GM19463 (cell line): Measurements from ENCODE around the gene SCAANT1.
A peak's percentile ranks its signal among the peaks of the same experiment; 100 is the strongest.

Experiments used
- ATAC-seq: cut with Tn5 transposase; IDR thresholded peaks from one replicate; pipeline ENCODE4 v1.9.1; 2021; ENCODE audit warnings: mild to moderate bottlenecking, moderate library complexity; ENCODE audit not compliant: unreplicated experiment

The SCAANT1 gene

DNA sequence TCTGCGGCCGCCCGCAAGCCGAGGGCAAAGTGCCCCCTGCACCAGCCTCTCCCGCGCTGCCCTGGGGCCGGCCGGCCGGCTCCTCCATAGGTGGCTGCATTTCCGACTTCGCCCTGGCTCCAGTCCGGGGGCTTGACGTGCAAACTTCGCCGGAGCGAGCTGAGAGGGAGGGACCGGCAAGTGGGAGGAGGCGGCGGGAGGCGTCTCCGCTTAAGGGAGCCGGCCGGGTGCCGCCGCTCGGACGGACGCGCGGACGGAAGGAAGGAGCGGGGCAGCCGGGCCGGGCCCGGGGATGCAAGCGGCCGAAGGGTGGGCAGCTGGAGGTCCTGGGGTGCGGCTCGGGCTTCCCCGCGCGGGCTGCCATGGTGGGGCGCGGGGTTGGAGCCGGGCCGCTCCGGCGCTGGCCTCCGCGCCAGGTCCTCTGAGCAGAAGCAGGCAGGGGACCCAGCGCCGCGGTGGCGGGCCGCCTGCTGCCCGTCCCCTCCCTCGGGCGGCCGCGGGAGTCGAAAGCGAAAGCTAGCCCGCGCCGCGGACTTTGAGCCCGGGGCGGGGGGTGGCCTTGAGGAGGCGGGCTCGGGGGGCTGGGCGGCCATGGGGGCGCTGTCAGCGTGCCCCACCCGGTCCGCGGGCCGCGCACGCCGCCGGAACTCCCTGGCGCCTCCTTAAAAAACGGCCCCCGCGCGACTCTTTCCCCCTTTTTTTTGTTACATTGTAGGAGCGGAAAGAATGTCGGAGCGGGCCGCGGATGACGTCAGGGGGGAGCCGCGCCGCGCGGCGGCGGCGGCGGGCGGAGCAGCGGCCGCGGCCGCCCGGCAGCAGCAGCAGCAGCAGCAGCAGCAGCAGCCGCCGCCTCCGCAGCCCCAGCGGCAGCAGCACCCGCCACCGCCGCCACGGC, at the start of gene SCAANT1:
SCAANT1 (minus strand) TSS at position 511 of the 895 bp plus-strand sequence.
- ATAC-seq: peak; percentile 71

DNA sequence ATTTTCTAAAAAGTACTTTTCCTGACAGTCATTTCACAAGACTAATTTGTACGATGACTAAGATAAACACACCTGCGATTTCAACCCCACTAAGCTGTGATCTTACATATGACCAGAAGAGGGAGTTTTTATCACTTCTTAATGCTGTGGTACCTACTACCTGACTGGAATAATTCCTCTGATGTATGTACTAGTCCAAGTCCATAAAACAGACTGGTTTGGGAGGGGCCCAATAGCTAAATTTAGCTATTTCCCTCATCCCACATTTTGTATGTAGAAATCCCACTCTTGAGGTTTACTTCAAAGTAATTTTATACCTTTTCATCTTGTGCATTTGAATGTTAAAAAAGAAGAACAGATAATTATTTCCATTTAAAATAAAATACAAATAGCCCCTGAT, 49.7 kb upstream of the SCAANT1 start:
- ATAC-seq: peak; percentile 68

DNA sequence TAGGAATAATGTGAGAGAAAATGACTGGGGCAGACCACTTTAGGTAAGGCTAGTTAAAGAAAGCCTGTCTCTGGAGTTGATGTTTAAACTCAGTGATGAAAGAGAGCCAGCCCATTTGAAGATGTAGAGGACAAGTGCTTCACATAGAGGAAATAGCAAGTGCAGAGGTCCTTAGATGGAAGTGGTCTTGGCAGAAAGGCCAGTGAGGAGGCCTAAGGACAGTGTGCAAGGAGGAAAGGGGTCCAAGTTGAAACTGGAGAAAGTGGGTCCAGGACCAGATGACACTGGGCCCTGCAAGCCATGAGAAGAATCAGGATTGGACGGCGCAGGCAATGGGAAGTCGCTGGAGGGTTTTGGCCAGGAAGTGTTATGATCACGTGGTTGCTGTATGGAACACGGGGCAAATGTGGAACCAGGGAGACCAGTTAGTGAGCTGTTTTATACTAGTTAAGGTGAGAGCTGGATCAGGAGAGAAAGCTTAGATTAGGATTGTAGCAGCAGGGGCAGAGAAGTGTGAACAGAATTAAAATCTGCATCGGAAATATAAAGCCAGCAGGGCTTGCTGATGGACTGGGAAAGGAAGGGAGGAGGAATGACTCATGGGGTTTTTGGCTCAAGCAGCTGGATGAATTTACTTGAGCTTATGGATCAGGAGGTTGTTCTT, 48.0 kb upstream of the SCAANT1 start:
- ATAC-seq: peak; percentile 26

DNA sequence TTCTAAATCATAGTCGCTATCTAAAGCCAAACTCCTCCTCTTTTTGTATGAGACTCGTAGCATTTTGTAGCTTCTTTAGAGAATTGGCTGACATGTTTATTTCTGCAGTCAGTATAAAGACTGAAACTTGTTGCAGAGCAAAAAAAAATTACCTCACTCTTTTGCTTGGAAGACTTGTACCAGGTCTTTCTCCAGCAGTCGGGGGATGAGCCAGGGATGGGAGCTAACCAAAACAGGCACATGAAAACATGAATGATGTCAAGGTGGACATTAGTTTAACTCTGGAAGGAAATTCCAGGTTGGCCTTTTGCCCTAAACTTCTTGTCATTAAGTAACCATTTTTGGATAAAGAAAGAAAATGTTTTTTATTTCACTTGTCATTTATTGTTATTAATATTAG, 47.0 kb upstream of the SCAANT1 start:
- no peak for ATAC-seq

DNA sequence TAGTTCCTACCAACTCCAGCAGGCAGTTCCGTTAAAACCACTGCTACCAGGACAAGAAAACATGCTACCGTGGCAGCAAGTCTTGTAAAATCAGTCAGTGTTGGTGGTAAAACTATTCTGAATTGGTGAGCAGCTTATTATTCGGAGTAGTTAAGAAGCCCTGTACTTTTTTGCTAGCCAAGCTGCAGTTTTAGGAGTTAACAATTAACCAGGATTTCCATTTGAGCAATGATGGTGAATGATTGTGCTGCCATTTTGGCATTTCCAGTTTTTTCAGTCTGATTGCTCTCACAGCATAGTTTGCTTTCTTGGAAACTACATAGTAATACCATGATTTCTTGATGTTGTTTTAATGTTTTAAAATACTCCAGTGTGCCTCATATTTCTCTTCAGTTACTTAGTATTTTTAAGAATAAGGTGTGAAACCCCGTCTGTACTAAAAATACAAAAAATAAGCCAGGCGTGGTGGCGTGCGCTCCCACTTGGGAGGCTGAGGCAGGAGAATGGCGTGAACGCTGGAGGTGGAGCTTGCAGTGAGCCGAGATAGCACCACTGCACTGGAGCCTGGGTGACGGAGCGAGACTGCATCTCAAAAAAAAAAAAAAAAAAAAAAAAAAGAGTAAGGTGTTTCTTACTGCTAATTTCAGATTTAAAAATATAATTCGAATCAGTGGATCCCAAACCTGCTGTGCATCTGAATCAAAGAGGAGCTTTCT, 43.8 kb upstream of the SCAANT1 start:
- ATAC-seq: no peak

DNA sequence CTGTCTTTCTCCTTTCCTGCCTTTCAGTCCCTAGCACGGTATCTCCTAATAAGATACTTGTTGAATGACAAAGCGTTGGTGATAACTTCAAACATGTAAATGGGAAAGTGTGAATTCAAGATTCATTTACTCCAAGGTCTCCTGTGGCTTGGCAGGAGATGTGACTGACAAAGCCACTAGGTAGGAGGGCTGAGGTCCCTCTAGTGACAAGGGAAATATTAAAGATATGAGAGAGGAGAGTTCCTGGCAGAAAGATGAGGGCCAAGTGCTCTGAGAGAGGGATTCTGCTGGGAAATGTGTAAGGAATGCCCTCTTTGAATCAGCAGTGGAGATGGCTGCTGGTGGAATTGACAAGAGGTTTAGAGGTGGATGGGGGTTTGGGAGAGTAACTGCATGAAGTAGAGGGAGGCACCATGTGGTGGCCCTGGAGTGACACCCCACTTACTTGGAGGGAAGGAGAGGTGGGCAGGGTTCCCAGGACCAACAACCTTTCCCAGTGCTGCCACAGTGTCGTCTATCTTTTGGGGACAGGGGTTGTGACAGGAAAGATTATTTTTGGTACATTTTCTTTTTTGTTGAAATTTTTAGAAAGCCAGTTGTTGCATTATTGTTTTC, 43.0 kb upstream of the SCAANT1 start:
- ATAC-seq: no peak

DNA sequence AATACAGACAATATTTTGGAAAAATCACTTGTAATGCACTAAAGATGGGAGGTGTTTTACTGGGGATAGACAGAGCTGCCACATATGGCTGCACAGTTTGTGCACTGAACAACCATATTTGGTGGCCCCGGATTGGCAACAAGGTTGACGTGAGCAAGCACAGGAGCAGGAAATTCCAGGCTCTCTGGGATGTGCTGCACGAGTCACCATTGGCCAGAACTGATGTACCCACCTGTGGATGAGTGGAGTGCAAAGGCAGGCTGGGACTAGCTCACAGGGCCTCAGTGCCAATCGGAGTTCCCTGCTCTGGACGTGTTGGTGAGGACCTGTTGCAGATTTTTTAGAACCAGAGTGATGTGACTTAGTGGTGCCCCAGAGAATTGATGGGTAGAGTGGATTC, 42.0 kb upstream of the SCAANT1 start:
- ATAC-seq: no peak

DNA sequence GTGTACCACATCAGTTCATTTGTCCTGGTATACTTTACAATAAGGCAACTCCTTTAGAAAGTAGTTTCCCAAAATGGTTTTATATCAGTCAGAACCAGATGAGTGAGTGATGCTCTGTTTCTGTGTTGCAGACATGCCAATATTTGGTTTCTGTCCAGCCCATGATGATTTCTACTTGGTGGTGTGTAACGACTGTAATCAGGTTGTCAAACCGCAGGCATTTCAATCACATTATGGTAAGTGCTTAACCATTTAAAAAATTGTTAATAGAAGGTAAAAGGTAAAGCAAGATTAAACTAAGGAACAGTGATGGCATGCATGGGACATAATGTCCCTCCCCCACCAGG, 40.0 kb upstream of the SCAANT1 start:
- ATAC-seq: no peak

DNA sequence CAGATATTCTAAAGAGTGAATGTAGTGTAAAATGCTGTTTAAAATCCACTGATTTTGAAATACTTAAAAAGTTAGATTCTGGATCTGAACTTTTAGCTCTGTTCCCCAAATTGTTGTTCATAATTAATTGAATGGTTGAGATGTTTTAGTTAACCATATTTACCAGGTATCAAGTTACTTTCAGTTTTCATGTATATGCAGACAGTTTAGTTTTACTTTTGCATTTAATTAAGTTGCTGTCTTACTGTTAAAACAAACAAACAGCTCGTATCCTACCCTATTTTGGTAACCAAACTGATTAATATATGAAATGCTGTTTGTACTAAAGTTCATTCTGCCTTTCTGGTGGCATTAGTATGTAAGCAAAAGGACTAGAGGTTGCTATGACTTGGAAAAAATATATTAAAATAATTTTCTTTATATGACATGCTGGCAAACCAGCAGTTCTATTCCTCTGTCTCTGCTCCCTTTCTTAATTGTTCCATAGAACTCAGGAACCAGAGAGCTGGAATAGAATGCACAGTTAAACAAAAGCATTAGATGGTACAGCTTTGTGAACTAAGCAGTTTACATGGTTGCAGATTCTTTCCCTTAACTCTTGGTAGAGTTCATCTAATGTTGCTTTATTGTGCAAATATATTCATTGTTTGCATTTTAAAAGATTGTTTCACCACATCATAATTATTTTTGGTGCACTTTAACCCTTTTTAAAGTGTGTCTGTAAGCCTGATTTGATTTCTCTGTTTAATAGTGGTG, 39.5 kb upstream of the SCAANT1 start:
- ATAC-seq: no peak

DNA sequence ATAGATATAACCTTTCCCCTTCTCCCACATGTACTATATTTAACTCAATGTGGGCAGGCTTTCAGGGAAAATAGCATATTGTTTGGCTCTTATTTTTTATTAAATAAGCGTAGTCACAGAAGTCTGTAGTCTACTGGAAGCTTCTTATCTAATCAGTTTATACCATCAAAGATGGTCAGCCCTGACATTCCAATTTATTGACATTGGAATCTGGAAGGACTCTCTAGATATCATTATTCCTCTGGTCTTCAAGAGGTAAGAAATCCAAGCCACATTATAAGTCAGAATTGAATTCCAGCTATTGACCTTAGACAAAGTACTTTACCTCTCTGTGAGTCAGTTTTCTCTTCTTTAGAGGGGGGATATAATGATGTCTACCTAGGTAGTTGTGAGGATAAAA, 38.5 kb upstream of the SCAANT1 start:
- no peak for ATAC-seq

DNA sequence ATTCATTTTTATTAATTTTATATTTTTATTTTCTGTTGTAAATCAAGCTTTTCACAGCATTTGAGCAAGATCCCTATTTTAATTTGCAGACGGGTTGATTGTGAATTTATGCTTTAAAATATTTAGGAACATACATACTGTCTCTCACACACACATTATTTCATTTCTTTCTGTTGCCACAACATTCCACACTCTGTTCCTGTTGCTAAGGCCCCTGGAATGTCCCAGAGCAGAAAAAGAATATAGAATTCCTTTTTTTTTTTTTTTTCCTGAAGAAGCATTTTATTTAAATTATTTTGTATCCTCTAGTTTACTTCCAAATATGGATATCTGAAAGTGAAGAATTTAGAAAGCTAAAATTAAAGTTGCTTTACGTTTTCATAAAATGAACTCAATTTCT, 36.8 kb upstream of the SCAANT1 start:
- ATAC-seq: no peak

DNA sequence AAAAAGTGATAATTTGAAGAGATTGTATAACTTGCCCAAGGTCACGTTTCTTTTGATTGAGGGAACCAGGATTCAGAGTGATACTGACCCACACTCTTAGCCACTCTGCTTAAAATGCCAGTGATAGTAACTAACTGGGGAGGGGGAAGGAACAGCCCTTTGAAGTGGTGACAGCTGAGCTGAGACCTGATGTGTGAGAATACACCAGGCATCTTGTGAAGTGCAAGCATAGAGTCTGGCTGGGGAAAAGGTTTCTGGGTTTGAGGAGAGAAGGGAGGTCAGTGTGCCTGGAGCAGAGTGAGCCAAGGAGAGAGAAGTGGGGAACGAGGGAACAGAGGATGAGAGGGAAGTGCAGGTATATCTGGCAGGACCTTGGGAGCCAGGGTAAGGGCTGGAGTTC, 35.4 kb upstream of the SCAANT1 start:
- ATAC-seq: no peak

DNA sequence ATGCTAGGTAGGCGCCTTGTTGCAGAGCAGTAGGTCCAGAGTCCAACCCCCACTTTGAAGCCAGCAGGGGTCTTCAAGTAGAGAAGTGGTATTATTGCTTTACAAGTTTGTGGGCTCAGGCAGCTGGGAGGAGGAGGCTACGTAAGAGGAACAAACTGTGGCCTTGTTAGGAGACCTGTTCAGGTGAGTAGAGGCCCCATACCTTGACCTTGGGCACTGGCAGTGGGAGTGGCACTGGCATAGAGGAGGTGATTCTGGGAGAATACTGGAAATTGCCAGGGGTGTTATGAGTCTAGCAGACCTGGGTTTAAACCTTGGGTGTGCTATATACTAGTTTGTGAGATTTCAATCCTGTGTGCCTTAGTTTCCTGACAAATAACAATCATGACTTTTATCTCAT, 34.6 kb upstream of the SCAANT1 start:
- ATAC-seq: no peak

DNA sequence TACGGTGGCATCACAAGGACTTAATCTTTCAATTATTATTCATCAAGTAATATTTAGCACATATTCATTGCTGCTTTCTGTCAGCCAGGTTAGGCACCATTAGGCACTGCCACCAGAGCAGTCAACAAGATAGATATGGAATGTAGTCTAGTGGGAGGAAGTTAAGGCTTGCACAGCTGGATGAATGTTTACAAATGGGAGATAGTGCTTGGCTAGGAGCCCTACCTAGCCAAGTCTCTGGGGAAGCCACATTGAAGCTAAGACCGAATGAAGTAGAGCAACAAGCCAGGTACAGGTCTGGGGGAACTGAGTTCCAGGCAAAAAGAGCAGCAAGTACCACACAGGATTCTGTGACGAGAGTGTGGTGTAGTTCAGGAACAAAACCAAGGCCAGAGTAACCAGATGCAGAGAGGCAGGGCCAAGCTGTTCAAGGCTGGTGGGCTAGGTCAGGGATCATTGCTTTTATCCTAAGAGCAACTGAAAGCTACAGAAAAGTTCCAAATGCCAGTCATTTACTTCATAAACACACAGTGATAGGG, 33.4 kb upstream of the SCAANT1 start:
- ATAC-seq: no peak

DNA sequence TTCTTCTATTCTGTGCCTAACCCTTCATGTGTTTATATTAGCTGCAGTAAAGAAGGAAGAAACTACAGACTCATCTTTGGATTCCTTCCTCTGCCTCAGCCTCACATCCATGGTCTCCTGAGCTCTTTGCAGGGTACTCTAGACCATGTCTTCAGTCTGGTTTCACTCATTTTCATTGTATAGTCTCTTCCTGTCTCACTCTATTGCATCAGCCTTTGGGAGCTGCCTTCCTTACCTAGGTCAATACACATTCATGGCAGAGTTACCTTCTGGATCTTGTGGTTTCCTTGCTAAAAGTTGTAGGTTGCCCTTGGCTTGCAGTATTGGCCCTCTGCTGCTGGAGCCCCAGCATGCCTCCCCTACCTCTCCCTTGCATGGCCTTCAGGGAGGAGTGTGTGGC, 31.5 kb upstream of the SCAANT1 start:
- ATAC-seq: no peak

DNA sequence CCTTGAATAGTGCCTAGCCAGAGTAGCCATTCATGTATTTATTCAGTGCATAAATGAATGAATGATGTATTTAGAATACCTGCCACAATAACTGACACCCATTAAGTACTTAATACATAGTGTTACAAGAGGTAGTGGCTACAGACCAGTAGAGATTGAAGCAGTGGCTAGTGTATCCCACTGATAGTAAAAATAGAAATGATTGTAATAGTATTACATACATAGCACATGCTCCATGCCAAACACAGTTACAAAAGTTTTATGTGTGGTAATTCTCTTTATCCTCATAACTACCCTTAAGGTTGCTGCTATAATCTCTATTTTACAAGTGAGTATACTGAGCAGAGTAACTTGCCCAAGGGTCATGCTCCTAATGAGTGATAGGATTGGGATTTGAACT, 30.3 kb upstream of the SCAANT1 start:
- no peak for ATAC-seq

DNA sequence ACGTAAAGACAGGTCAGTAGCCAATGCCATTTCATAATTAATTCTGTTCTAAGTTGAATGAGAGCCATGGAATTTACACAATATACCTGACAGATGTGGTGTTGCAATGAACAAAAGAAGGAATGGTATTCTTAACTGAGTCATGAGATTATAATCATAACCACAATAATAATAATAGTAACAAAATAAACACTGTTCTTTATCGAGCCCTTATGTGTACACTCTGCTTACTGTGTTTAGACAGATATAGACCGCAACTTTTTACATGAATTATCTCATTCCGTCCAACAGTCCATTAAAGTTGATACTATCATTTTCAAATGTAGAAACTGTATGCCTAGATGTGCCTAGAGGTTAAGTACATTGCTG, 28.2 kb upstream of the SCAANT1 start:
- no peak for ATAC-seq

DNA sequence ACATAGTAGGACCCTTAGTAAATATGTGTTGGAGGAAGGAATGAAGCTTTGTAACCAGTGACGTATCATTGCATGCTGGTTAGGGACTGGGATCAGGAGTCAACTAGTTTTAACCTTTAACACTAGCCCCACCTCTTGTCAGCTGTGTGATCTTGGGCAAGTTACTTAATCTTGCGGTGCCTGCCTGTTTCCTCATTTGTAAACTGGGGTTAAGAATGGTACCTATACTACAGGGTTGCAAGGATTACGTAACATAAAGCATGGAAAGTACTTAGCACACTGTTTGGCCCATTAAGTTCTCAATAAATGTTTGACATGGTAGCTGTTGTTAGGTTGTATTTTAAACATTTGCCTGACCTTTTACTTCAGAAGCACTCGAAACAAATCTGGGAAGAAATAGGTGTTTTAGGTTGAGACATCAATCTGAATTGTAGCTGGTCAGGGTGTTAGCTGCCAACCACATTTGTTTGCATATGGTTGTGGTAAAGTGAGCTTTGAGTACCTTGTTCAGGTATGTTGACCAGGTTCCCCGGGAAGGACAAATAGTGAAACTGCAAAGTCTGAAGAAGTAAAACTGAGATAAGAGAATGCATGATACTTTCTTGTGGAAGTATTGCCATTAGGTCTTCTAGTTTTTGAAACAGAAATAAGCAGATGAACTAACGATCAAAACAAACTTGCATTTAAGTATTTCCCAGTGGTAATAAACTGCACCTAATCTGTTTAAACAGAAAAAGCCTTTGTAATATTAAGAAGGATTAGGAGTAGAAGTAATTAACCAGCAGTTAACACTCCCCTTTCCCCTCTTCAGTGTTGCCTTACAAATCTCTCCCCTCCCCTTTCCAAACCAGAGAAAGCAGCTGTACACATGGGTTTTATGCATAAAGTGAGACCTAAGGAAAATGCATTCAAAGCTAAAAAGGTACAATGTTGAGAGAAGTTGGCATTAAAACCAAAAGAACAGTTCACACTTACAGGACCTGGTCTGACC, 25.8 kb upstream of the SCAANT1 start:
- peak; percentile 58 for ATAC-seq

DNA sequence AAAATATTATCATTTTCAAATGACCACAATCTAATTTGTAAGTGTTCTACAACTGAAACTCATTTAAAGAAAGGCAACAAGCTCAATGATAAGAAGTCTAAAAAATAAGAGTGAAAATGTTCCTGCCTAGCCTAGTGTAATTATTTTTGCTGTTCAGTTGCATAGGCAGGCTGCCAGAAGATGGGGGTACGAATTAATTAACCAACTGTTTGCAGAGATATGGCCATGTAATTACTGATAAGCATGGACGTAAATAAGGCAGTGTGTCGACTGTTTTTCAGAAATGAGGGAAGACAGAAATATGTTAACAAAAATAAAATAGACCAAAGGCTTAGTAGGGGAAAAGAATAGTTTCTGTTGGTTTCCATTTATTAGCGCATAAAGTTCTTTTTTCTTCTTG, 24.7 kb upstream of the SCAANT1 start:
- no peak for ATAC-seq
